ENCODE results near the gene NOL4. TPM values are rescaled to one million over a fixed set of nuclear protein-coding genes. Genes with fewer than 3 reads are reported as not detected.

Gene NOL4
- total RNA-seq, 1 donor from 2014 or later: 0.25 TPM

DNA sequence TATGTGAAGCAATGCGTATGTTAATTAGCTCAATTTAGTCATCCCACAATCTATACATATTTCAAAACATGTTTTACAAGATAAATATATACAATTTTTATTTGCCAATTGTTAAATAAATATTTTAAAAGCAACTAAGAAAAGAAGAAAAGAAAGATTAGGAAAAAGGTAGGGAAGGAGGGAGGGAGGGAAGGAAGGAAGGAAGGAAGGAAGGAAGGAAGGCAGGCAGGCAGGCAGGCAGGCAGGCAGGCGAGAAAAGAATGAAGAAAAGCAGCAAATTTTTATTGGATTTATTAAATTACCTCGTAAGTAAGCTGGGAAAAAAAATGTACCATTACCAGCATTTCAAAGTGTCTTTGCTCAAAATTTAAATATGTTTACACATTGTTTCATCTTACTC, 30.5 kb downstream of the NOL4 start:
- DNase-seq (ENCODE audit: low read depth): no peak

DNA sequence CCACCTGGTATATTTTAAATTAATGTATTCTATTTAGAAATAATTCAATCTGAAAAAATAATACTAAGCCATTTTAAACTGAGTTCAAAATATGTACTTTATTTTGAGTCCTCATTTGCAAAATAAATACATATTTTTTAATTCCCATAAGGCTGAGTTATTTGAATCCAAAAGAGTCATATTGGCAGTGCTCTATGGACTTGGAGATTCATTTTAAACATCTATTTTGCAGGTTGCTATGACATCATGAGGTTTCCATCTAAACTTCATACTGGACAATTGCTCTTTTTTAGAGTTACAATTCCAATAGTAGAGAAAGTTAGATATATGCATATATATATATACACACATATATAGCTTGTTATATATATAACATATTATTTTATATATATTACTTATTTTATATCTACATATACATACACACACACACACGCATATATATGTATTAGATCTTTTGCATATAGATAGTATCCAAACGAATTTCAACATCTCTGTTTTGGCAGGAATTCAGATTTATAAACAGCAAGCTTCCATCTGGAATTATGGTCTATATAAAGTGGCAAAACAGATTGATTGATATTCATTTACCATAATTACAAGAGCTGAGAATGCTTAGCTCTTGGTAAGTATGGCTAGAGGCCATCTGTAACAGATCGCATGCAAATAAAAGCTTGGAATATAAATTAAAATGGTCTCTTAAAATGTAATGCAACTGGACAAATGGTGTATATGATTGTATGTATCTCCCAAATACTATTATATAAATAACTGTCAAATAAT, 34.9 kb downstream of the NOL4 start:
- DNase-seq (ENCODE audit: low read depth): no peak
